GM12892 (cell line): ENCODE results near the gene UVRAG.

Experiments used
- DNase-seq: peaks from one replicate; pipeline ENCODE4 v3.0.0; 2011; ENCODE audit not compliant: insufficient read length
- FAIRE-seq: peaks from 2 replicates; lab custom pipeline; 2011; peaks lifted over from hg19 to GRCh38; lab: Jason Lieb, UNC
- POLR2A ChIP-seq: IDR thresholded peaks from 2 replicates; pipeline ENCODE4 v1.6.1; 2011; ENCODE audit warnings: low read depth, low read length, control low read depth
- POLR2AphosphoS5 ChIP-seq: IDR thresholded peaks from 2 replicates; pipeline ENCODE4 v1.6.1; 2011; ENCODE audit warnings: low read depth, low read length, control low read depth
- TAF1 ChIP-seq: IDR thresholded peaks from 2 replicates; pipeline ENCODE4 v1.6.1; 2011; ENCODE audit warnings: low read depth, mild to moderate bottlenecking, control low read depth, low read length, borderline replicate concordance

Gene UVRAG

DNA sequence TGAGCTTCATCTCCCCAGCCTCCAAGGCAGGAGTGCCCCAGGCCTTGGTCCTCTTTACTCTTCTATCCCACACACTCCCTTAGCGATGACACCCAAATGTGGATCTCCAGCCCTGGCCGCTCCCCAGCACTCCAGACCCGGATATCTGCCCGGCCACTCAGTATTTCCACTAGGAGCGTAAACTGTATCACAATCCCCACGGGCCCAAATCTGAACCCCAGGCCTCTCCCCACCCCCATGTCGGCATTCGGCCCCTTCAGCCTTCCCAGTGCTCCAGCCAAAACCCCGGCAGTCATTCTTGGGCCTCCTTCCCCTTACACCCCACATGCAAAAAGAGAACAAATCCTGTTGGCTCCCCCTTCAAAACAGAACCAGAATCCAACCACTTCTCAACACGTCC lies 370.5 kb downstream of the UVRAG start:
- FAIRE-seq: no peak
- DNase-seq: no peak
- TF ChIP-seq POLR2AphosphoS5: no peak
- no peak for TF ChIP-seq TAF1
- TF ChIP-seq POLR2A: no peak

GRCh38 chr11:76185931-76186401 lies 371.0 kb downstream of the UVRAG start:
- no peak for DNase-seq
- TF ChIP-seq TAF1: no peak
- TF ChIP-seq POLR2AphosphoS5: no peak
- no peak for TF ChIP-seq POLR2A
- FAIRE-seq: no peak

GRCh38 chr11:76186776-76187279 lies 371.8 kb downstream of the UVRAG start:
- TF ChIP-seq TAF1 (no peak), POLR2A (no peak), POLR2AphosphoS5 (no peak)
- DNase-seq (no peak), FAIRE-seq (no peak)

DNA sequence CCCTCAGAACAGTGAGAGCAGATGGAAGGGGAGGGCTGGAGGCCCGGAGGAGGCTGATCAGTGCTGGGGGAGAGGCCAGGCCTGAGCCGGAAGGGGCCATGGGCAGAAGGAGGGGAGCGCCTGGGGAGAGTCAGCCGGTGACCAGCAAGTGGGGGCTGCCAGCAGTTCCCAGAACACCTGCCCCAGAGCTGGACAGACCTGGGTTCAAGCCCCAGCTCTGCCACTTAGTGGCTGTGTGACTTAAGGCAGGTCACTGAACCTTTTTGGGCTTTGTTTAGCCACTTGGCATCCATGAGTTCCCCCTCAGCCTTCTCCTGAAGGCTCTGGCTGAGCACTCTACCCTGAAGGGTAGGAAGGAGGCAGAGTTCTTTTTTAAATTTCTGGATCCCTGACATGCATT lies 373.9 kb downstream of the UVRAG start:
- DNase-seq: no peak
- FAIRE-seq: no peak
- no peak for TF ChIP-seq TAF1
- TF ChIP-seq POLR2AphosphoS5: no peak
- no peak for TF ChIP-seq POLR2A

GRCh38 chr11:76189682-76190081 lies 374.7 kb downstream of the UVRAG start:
- FAIRE-seq (no peak), DNase-seq (no peak)
- TF ChIP-seq POLR2A (no peak), TAF1 (no peak), POLR2AphosphoS5 (no peak)

GRCh38 chr11:76190376-76190775 lies 375.4 kb downstream of the UVRAG start:
- DNase-seq (no peak), FAIRE-seq (no peak)
- no peak for TF ChIP-seq TAF1
- TF ChIP-seq POLR2A: no peak
- TF ChIP-seq POLR2AphosphoS5: no peak
